ENCODE results near the gene SPRYD3.

GRCh38 chr12:53048780-53049401 lies 30.3 kb downstream of the SPRYD3 start:
- TF ChIP-seq POLR2A (IDR thresholded peaks at IDR 0.05) (no peak), CTCF (IDR thresholded peaks at IDR 0.05) (no peak)
